Brain microvascular endothelial cell (primary cell): ENCODE measurements around the gene EMC10.

ENCODE experiments used
- DNase-seq: peaks from one replicate; pipeline ENCODE4 v3.0.0-alpha.2; 2020
- H3K27ac ChIP-seq: fragments of 250-450 bp; sonication (Bioruptor Pico); 2 replicates; pipeline ENCODE4 v1.5.1; 2020; ENCODE audit warnings: mild to moderate bottlenecking, moderate library complexity
- H3K27me3 ChIP-seq: fragments of 250-450 bp; sonication (Bioruptor Pico); replicated peaks from 2 replicates; pipeline ENCODE4 v1.5.1; 2020; ENCODE audit warnings: mild to moderate bottlenecking
- H3K36me3 ChIP-seq: fragments of 250-450 bp; sonication (Bioruptor Pico); replicated peaks from 2 replicates; pipeline ENCODE4 v1.5.1; 2020; ENCODE audit warnings: mild to moderate bottlenecking
- H3K4me3 ChIP-seq: 2 replicates; pipeline ENCODE4 v1.5.1; 2011; ENCODE audit warnings: low read depth, mild to moderate bottlenecking, control low read depth, low read length, moderate library complexity
- CTCF ChIP-seq: IDR thresholded peaks from 2 replicates; pipeline ENCODE4 v1.5.1; 2011; ENCODE audit warnings: low read depth, mild to moderate bottlenecking, moderate library complexity, low read length, control low read depth, inconsistent platforms; ENCODE audit errors: missing control alignments
- in situ Hi-C: cut with HindIII; loops from 2 replicates; pipeline ENCODE4 v1.10.0; 2017; ENCODE audit warnings: low sequenced_read_pairs, low pct_ligation_motif_present

The EMC10 gene

GRCh38 chr19:50488389-50489194, 12.3 kb downstream of the EMC10 start:
- no peak for DNase-seq
- no peak for TF ChIP-seq CTCF
- no peak overlapping the region for H3K27ac ChIP-seq
- H3K4me3 ChIP-seq, result no peak overlapping the region
- in situ Hi-C loops, result no loop called here
- H3K36me3 ChIP-seq, result no peaks in the 10 kb centered on the region
- peaks cover 10% of the 10 kb centered on the region for H3K27me3 ChIP-seq

- no peak for DNase-seq
Observed at GRCh38 chr19:50489461-50490011, 13.2 kb downstream of the EMC10 start.

DNA sequence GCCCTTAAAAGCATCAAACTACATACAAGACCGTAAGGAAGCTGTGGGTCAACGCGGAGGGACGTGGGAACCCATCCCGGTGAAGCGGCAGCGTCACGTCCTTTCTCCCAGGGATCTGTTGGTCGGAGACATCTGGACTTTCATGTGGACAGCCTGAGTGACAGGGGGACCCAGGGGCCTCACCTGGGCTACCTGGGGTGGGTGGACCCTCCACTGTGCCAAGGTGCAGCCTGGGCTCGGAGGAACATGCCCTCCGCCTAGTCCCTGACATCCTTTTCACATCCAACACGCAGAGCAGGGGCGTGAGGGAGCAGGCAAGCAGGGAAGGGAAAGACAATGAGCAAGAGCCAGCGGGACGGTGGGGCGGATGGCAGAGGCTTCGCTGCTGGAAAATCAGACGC, 14.1 kb downstream of the EMC10 start:
- Histone ChIP-seq H3K4me3 (no peak overlapping the region), H3K36me3 (no peaks in the 10 kb centered on the region), H3K27ac (no peak overlapping the region), H3K27me3 (peaks cover 14% of the 10 kb centered on the region)
- no peak for DNase-seq
- in situ Hi-C loops, result no loop called here
- no peak for TF ChIP-seq CTCF

More at GRCh38 chr19:50489461-50490011, 13.2 kb downstream of the EMC10 start:
- H3K36me3 ChIP-seq, result no peaks in the 10 kb centered on the region
- TF ChIP-seq CTCF, result no peak
- no peak overlapping the region for H3K27ac ChIP-seq
- H3K27me3 ChIP-seq, result peaks cover 12% of the 10 kb centered on the region
- in situ Hi-C loops, result no loop called here
- H3K4me3 ChIP-seq, result no peak overlapping the region

- TF ChIP-seq CTCF, result no peak
- Histone ChIP-seq H3K36me3 (no peaks in the 10 kb centered on the region), H3K4me3 (no peak overlapping the region), H3K27me3 (peaks cover 14% of the 10 kb centered on the region), H3K27ac (no peak overlapping the region)
- in situ Hi-C loops, result no loop called here
- DNase-seq, result no peak
Observed at GRCh38 chr19:50490991-50491472, 14.7 kb downstream of the EMC10 start.

DNA sequence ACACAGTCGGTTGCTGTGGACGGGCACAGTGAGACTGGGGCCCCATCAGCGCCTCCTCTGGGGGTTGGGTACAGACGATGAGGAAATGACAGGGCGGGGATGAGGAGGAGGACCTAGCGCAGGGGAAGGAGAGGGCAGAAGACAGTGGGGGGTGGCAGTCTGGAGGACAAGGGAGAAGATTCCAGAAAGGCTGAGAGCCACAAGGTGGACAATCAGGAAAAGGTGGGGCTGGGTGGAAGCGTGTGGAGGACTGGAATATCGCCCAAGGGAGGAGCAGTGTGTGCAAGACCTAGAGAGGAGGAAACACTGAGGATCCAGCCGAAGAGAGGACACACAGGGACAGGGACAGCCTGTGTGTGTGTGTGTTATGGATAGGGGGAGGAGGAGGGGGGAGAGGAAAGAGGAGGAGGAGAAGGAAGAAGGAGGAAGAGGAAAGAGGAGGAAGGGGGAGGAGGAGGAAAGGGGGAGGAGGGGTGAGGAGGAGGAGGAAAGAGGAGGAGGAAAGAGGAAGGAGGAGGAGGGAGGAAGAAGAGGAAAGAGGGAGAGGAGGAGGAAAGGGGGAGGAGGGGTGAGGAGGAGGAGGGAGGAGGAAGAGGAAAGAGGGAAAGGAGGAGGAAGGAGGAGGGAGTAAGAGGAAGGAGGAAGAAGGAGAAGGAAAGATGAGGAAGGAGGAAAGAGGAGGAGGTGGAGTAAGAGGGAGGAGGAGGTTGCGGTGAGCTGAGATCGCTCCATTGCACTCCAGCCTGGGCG, 16.2 kb downstream of the EMC10 start:
- no peak for DNase-seq
- in situ Hi-C loops, result no loop called here
- no peak for TF ChIP-seq CTCF
- Histone ChIP-seq H3K36me3 (no peaks in the 10 kb centered on the region), H3K4me3 (no peak overlapping the region), H3K27me3 (peaks cover 17% of the 10 kb centered on the region), H3K27ac (no peak overlapping the region)
